Jurkat, Clone E6-1 (cell line): ENCODE results near the gene EYS.
"Not testable (repeated sequence)": the region's sequence is repeated elsewhere in the genome, so short reads cannot be mapped to it uniquely, and the experiment has no call there.

Source experiments
- DNase-seq: peaks from one replicate; pipeline ENCODE4 v3.0.0-alpha.2; 2011; ENCODE audit warnings: low read depth, low spot score
- H3K4me3 ChIP-seq: 2 replicates; pipeline ENCODE4 v1.5.1; 2011; ENCODE audit warnings: mild to moderate bottlenecking, low read length, control low read depth, moderate library complexity

Gene EYS

DNA sequence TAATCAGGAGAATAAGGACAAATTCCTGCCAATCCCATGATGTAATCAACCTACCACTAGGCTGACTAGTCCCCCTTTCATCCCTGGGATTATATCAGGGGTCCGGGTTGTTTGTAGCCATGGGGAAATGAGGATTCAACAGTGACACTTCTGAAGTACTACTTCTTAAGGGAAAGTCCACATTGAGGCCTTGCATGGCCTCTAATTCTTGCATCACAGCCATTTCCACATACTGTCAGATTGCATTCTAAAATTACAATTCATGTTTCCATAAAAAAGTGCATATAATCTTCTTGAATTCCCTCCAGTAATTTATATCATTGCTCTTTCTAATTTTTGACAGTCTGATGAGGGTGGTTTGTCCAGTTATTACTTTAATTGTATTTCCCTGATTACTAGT lies 1887.2 kb downstream of the EYS start:
- H3K4me3 ChIP-seq: no peak overlapping the region
- DNase-seq: no peak

DNA sequence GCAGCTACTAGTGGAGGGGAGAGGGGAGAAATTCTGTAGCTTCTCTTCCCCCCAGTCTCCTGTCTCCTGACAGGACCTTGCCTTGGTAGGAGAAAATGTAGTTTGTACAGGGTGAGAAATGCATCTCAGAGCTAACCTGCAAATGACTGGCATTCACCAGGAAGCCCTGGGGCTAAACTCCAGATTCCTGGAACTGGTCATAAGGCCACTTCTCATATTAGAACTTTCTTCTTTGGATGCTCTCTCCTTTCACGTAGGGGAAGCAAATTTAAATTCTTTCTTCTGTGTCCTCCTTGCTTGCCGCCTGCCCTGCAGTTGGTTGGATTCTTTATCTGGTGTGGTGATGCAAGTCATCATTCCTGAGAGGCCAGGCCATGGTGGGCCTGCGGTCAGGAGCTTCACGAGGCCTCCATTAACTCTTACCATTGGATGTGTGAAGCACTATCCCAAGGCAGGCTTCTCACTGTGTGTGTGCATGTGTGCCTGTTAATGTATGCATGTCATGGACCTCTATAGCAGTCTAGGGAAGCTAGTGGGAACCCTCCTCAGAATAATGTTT lies 1889.5 kb downstream of the EYS start:
- DNase-seq: no peak
- H3K4me3 ChIP-seq: no peak overlapping the region

DNA sequence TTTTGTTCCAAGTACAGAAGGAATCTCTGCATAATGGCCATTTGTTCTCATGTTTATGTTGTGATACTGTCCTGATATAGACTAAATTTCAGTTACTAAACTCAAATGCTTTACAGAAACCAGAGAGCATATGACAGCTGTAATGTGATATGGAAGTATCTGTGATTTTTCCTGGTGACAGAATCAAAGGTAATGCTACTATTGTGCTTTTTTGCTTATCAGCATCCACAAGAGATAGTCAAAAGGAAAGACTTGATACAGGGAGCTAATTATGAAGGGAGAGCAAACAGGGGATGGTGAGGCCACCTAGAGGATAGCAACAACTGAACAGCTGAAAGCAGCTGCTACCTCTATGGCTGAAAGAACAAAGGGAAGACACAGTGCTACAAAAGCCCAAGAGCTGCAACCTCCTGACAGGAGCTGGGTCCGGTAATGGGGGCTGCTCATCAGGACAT lies 1890.0 kb downstream of the EYS start:
- peak; percentile 16 for DNase-seq
- H3K4me3 ChIP-seq: no peak overlapping the region

DNA sequence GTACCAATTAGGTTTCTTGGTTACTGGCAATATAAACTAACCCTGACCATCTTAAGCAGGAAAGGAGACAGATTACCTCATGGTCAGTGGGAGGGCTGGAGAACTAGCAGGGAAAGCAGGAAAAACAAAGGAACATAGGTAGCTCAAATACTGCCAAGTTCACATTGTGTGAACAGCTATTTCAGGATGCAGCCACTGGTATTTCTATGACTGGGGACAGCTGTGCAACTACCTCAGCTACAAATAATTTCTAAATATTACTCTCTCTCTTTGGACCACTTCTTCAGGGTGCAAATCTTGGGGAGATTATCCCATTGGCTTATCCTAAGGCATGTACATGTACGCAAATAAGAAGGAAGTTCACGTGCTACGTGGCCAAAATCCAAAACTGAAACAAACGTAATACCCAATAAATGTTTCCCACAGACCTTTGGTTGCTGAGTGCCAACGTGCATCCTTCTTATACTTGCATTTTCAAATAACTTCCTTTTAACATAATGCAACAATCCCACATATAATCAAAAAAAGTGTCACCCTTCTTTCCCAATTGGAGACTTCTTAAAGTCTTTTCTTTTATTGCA lies 1890.5 kb downstream of the EYS start:
- H3K4me3 ChIP-seq: no peak overlapping the region
- no peak for DNase-seq

DNA sequence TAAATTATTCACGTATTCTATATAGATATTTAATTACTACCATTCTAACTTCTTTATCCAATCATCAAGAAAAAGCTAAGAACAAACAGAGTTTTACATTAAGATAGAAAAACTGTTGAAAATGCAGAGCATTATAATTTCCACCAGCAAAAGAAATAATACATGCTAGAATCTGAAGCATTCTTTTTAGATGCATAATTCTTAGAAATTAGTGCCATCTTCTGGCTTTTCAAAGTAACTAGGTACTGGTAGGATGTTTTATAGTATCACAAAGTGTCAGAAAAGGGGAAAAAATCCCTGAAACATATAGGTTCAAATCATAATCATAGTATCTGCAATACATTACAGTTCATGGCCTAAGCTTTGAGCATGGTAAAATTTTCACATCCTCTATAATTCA lies 1892.6 kb downstream of the EYS start:
- no peak overlapping the region for H3K4me3 ChIP-seq
- no peak for DNase-seq

DNA sequence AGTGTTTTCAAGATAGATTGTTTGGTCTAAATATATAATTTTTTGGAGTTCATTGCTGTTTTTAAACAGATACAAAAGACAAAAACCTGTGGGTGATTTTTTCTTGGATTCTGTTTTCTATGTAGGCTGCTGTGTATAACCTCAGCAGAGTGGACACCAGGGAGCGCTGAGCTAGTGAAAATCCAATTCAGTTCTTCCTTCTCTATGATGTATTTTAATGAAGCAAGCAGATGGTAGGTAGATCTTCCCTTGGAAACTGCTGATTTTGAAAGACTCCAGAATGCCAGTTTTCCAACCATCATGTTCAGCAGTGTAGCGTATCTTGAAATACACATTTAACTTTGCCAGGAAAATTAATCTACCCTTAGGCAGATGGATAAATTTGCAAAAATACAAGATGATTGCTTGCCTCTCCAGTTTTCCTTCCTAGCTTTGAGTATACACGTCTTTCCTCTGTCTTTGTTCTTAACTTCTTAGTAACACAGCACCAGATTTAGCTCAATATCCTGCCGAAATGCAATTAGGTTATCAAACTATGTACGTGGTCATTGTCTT lies 1893.4 kb downstream of the EYS start:
- H3K4me3 ChIP-seq: no peak overlapping the region
- DNase-seq: no peak

DNA sequence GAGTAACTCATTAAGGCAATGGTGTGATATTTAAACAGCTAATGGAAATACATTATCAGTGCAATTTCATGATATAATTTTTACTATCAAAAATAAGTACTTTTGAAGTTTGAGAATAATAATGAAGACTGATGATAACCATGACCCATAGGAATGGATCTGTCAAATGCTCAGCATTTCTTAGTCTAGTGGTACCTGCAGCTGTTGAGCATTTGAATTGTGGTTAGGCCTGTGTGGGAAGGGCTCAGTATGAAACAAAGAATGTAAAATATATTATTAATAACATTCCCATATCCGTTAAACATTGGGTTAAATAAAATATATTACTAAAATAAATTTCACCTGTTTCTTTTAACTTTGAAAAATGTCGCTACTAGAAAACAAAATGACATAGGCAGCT lies 1898.5 kb downstream of the EYS start:
- no peak for DNase-seq
- no peak overlapping the region for H3K4me3 ChIP-seq

DNA sequence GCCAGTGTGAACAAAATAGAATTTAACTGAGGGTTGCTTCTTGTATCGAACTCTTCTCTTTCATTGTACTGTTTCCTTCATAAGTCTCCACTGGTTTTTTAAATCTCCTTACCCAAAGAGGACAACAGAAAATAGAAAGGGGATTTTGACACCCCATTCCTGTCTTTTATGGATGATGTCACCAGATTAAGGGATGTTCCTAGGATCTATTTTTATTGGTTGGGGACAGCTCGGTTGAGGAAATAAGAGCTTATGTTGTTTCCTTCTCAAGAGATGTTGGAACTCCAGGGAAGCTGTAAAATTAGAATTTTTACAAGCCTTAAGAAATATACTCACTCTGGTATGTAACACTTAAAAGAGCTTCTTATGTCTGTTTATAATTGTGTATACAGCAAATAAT lies 1900.0 kb downstream of the EYS start:
- no peak for DNase-seq

DNA sequence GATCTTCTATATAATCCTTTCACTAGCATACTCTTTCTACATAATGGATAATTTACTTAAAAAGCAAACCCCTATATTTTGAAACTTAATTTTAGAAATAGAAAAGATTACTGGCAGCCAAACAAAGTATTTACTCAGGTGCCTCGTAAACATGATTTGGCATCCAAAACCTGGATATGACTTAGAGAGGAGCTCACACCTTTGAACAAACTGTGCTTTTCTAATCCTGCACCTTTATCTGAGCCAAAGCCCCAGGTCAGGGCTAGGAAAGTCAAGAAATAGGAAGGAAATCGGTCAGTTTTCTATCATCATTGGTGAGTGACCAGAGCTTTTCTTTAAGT lies 1900.5 kb downstream of the EYS start:
- no peak for DNase-seq
- H3K4me3 ChIP-seq: no peak overlapping the region

More for the DNA sequence above, 1900.0 kb downstream of the EYS start:
- no peak overlapping the region for H3K4me3 ChIP-seq

DNA sequence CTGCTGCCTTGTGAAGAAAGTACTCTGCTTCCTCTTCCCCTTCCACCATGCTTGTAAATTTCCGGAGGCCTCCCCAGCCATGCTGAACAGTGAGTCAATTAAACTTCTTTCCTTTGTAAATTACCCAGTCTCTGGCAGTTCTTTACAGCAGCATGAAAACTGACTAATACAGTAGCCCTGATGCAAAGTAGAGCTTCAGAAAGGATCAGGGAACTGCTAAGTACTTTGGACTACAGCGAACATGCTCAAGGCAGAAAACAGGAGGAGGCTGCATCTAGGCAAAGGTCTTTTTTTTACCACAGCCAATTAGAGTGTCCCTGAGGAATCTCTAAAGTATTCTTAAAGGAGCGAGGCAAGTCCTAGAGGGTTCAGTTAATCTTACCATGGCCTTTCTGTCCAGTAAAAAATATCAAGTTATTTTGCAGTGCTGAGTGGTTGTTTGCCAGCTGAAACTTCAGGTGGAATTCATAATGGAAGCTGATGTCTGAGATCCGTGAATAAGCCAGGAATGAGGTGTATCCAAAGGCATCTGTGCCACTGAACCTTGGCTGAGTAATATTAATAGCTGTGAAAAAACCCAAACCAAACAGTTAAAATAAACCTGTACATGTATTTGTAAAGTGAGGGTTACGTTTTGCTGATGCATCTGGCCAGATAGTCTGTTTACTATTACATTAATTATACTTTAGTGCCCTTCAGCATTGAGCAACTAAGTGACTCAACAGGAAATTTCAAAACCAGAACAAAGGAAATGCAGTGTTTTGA lies 1901.0 kb downstream of the EYS start:
- DNase-seq: no peak
- H3K4me3 ChIP-seq: no peak overlapping the region

DNA sequence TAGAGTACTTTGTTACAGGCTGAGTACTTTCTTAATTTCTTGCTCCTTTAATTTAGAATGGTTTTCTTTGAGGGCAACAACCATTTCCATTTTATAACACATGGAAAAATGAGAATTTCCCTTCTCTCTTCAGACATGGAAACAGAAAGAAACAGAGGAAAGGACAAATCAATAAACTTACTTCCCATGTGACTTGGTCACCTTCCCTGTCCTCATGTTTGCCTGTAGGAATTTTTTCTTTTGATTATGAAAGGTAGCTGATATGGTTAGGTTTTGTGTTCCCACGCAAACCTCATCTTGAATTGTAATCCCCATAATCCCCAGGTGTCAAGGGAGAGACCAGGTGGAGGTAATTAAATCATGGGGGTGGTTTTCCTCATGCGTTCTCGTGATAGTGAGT lies 1901.7 kb downstream of the EYS start:
- H3K4me3 ChIP-seq: no peak overlapping the region
- no peak for DNase-seq

DNA sequence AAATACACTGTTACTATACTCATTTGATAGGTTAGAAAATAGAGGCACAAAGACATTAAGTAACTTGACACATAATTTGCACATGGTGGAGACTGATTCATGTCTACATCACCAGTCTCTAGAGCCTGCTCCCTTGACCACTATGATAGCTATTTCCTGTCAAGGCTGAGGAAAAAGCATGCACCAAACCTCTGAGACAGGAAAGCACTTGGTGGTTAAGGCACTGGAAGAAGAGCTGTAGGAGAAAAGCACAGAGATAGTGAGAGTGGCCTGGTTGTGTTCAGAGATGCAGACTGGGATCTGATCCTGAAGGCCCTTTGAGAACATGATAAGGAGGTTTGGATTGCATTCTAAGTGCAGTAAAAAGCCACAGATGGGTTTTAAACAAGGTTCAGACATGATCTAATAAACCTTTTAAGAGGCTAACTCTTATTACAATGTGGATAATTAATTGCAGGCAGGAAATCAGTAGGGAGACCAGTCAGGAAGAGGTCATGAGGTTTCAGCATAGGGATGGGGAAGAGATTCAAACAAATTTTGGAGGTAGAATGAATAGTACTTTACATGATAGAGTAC lies 1902.6 kb downstream of the EYS start:
- no peak overlapping the region for H3K4me3 ChIP-seq
- no peak for DNase-seq

DNA sequence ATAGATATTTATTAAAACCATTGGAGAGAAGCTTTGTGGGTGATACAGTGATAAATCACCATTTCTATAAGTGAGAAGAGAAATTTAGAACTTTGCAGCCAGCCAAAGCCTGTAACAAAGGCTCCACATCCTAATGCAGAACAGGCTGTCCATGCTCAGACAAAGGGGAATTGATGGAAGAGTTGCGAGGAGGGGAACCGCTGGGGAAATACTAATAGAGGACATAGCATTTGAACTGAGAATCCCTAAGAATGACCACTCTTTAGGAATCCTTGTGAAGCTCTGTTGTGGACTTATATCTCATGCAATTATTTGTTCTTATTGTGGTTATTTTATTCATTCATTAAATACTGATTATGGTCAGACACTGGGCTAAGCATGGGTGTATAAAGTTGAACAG lies 1903.7 kb downstream of the EYS start:
- no peak for DNase-seq
- H3K4me3 ChIP-seq: no peak overlapping the region

DNA sequence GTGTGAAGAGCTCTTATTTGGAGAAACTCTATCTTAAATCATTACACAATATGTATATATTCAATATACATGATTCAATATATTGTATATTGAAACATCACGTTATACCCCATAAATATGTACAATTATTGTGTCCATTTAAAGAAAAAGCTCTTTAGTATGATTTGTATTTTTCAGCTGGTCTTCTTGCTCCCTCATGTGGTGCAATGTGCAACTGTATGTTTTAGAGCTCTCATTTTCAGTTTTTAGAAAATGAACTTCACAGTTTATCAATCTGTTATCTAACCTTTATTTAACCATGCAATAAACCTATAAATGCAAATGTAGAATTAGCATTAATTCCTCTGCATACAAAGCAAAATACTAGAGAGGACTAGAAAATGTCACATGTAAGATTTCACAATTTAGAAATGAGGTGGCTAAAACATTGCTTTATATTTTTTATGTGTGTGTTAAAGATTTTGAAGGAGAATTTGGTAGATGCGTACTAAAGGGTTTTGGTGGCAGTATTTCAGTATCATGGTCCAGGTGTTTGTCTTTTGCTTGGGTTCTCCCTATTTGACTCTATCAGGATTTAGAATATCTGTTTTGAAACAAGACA lies 1904.3 kb downstream of the EYS start:
- no peak overlapping the region for H3K4me3 ChIP-seq
- DNase-seq: no peak

DNA sequence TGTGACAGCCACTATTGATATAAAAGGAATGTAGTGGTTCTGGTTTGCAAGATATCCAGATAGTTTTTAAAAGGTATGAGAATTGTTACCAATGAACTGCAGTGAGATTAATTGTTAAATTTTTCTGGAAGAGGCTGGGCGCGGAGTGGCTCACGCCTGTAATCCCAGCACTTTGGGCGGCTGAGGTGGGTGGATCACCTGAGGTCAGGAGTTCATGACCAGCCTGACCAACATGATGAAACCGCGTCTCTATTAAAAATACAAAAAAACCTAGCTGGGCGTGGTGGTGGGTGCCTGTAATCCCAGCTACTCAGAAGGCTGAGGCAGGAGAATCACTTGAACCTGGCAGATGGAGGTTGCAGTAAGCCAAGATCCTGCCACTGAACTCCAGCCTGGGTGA lies 1906.6 kb downstream of the EYS start:
- not testable (repeated sequence) for H3K4me3 ChIP-seq, DNase-seq

DNA sequence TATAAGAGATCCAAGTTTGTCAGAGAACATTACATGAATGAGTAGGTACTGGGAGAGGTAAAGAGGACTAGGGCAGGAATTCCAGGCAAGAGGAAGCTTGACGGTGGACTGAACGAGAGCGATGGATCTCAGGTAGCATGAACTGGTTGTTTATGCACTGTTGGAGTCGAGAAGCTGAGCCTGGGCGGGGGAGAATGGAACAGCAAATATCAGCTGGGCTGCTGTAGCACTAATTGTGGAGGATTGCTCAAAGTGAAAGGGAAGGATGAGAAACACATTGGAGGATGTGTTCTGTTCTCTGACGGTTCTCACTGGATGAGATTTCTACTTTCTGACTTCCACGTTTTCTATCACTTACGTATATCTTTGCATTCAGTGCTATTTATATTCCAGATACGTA lies 1907.2 kb downstream of the EYS start:
- no peak overlapping the region for H3K4me3 ChIP-seq
- DNase-seq: no peak

DNA sequence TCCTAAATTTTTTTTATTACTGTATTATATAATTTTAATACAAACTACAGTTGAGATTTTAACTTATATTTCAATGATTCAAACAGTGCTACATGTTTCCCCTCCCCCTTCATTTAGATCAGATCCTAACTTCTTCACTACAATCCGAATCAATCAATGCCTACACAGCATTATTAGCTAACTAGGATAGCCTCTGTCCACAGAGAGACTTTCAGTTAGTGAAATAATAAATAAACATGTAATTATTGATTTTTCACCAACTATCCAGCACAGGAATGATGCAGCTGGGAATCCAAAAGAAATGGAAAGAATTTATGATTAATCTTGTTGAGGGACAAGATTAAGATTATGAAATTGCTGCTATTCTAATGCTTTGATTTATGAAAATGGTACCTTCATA lies 1907.7 kb downstream of the EYS start:
- DNase-seq: no peak
- H3K4me3 ChIP-seq: no peak overlapping the region

DNA sequence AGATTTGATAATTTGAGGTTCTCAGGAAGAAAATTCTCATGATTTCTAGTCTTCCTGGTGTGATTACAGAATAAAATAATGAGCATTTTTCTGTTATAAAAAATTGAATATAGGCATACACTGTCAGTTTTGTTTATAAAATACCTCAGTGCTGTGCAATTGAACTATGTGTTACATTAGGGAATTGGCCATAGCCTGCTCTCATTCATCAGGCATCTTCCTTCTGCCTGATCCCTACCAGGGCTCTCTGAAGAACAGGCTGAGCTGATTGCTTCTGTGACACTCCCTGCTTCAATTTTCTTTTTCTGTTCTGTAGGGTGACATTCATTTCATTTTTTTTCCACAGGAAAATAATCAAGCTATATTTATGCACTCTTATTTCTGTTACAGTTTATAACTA lies 1908.6 kb downstream of the EYS start:
- no peak overlapping the region for H3K4me3 ChIP-seq
- no peak for DNase-seq

DNA sequence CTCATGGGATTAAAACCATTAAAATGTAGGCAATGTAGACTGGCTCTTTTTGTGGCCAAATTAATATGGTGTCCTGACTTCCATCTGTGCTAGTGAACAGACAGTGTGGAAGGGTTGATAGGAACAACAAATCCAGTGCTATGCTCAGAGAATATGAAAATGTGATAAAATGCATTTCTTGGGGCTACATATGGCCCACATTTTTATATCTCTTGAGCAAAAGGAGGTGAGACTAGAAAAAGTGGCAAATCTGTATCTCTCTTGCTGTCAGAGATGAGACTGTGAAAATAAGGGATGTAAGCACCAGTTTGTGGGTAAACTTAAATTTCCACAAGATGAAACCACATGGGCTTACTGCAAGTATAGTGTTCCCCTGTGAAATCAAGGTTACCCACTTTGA lies 1909.3 kb downstream of the EYS start:
- DNase-seq: no peak
- H3K4me3 ChIP-seq: no peak overlapping the region

DNA sequence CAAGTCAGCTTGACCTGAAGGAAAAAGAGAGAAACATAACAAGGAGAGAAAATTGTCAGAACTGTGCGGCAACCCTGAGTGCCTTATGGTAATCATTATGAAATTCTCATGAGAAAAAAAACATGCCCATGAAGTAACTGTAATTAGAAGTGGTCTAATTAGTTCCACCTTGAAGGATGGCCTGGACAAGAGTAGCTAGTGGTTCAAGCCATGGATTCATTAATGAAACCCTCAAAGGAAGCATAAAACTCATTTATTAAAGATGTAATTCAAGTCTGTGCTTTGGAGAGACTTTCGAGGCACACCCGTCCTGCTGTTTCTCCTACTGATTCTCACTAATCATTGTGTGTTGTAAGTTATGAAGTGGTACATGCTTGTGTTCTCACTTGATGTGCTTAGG lies 1911.2 kb downstream of the EYS start:
- DNase-seq: no peak
- no peak overlapping the region for H3K4me3 ChIP-seq
